ENCODE data around the gene CCDC33. TPM values are rescaled to one million over a fixed set of nuclear protein-coding genes. Genes with fewer than 3 reads are reported as not detected.

Gene CCDC33
- total RNA-seq, 1 experiment from 2014 or later, result not detected

DNA sequence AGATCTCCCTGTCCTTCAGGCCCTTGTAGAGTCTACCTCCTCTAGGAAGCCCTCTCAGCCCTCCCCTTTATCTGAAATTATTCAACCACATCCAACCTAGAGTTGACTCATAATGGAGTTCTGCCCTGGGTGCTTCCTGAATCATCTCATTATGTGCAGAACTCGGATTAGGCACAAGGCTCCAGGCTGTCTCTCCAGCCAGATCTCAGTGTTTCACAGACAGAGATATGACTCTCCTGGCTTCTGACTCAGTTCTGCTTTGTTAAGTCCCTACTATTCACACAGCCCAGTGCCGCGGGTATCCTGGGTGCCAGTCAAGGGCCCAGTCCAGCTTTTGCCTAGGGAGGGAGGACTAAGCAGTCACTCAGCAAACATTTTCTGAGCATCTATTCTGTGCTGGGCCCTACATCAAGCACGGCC is 42.8 kb upstream of the CCDC33 start:
- BruUV-seq (replicated peaks), result no TSS peak
- POLR2A ChIA-PET, result no interaction called here

DNA sequence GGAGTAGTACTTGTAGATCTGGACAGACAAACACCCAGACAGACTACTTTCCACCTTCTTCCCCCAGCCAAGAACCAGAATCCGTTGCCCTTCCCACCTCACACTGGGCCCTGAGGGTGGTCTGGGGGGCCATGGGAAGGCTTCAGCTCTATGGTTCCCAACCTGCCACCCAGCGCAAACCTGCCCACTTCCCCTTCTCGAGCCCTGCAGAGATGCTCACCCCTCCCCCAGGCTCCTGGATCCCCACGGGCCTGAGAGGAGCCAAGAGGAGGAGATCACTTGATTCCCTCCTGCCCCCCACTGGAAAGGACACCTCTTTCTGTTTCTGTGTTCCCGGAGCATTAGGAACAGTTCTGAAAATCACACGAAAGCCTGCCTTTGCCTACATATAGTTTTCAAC is 42.2 kb upstream of the CCDC33 start:
- DNase-seq (ENCODE audit: low read depth, low spot score), result no peak
- Histone ChIP-seq H3K36me3 (ENCODE audit: control insufficient read depth, insufficient read depth, low read length) (no peaks in the 10 kb centered on the region), H3K27ac (ENCODE audit: low read length) (no peak overlapping the region), H3K4me1 (ENCODE audit: control insufficient read depth, insufficient read depth, low read length) (peaks cover 2% of the 10 kb centered on the region; the same call in 1 of the 2 replicates), H3K4me3 (ENCODE audit: low read depth in 2 of 2, low read length in 2 of 2) (no peak overlapping the region), H3K27me3 (ENCODE audit: control insufficient read depth, insufficient read depth, low read length) (no peaks in the 10 kb centered on the region), H3K9me3 (ENCODE audit: control insufficient read depth, insufficient read depth, low read depth, low read length) (no peaks in the 10 kb centered on the region)
- BruUV-seq (replicated peaks), result no TSS peak
- POLR2A ChIA-PET, result no interaction called here
- ATAC-seq, result no peak
- CTCF ChIA-PET, result no interaction called here
- TF ChIP-seq REST (IDR thresholded peaks at IDR 0.05; ENCODE audit: insufficient read depth in 1 of 2, low read depth in 2 of 2, low read length in 1 of 2) (no peak), CTCF (IDR thresholded peaks at IDR 0.05) (no peak), POLR2AphosphoS5 (IDR thresholded peaks at IDR 0.05; ENCODE audit: low read depth, low read length) (no peak), TCF7L2 (IDR thresholded peaks at IDR 0.05; ENCODE audit: low read depth, low read length) (no peak), SIN3A (IDR thresholded peaks at IDR 0.05; ENCODE audit: borderline replicate concordance, insufficient read depth, low read depth, low read length) (no peak)
- intact Hi-C loops (cut with micrococcal nuclease; ENCODE audit: unreplicated experiment), result no loop called here
- in situ Hi-C loops (cut with HindIII; ENCODE audit: low pct_unique_long_range_greater_than_20kb, low sequenced_read_pairs), result no loop called here

More for the DNA sequence above, 42.8 kb upstream of the CCDC33 start:
- TF ChIP-seq CTCF (IDR thresholded peaks at IDR 0.05) (no peak), SIN3A (IDR thresholded peaks at IDR 0.05; ENCODE audit: borderline replicate concordance, insufficient read depth, low read depth, low read length) (no peak), POLR2AphosphoS5 (IDR thresholded peaks at IDR 0.05; ENCODE audit: low read depth, low read length) (no peak), REST (IDR thresholded peaks at IDR 0.05; ENCODE audit: insufficient read depth in 1 of 2, low read depth in 2 of 2, low read length in 1 of 2) (no peak), TCF7L2 (IDR thresholded peaks at IDR 0.05; ENCODE audit: low read depth, low read length) (no peak)
- in situ Hi-C loops (cut with HindIII; ENCODE audit: low pct_unique_long_range_greater_than_20kb, low sequenced_read_pairs), result no loop called here
- intact Hi-C loops (cut with micrococcal nuclease; ENCODE audit: unreplicated experiment), result no loop called here
- ATAC-seq (peak; percentile 74), DNase-seq (ENCODE audit: low read depth, low spot score) (no peak)
- CTCF ChIA-PET, result no interaction called here
- no peak overlapping the region for H3K4me3 ChIP-seq (ENCODE audit: low read depth in 2 of 2, low read length in 2 of 2)
- H3K9me3 ChIP-seq (ENCODE audit: control insufficient read depth, insufficient read depth, low read depth, low read length), result no peaks in the 10 kb centered on the region
- no peak overlapping the region for H3K27ac ChIP-seq (ENCODE audit: low read length)
- H3K4me1 ChIP-seq (ENCODE audit: control insufficient read depth, insufficient read depth, low read length), result peaks cover 2% of the 10 kb centered on the region; the same call in 1 of the 2 replicates
- no peaks in the 10 kb centered on the region for H3K27me3 ChIP-seq (ENCODE audit: control insufficient read depth, insufficient read depth, low read length)
- no peaks in the 10 kb centered on the region for H3K36me3 ChIP-seq (ENCODE audit: control insufficient read depth, insufficient read depth, low read length)

All from Panc1 (cell line).